WI38 (cell line): ENCODE measurements around the gene WNT6.
A peak's percentile ranks its signal among the peaks of the same experiment; 100 is the strongest.

Experiments
- H3K4me3 ChIP-seq: 2 replicates; pipeline ENCODE4 v1.5.1; 2011; ENCODE audit warnings: low read depth, mild to moderate bottlenecking, control low read depth, low read length
- CTCF ChIP-seq: IDR thresholded peaks from 2 replicates; pipeline ENCODE4 v1.5.1; 2012; ENCODE audit warnings: low read depth, mild to moderate bottlenecking, control low read depth, low read length

The WNT6 gene

GRCh38 chr2:218899147-218899546 is 39.5 kb downstream of the WNT6 start:
- H3K4me3 ChIP-seq = no peak overlapping the region
- no peak for TF ChIP-seq CTCF

GRCh38 chr2:218902427-218902826 is 42.8 kb downstream of the WNT6 start:
- no peak for TF ChIP-seq CTCF
- no peak overlapping the region for H3K4me3 ChIP-seq

GRCh38 chr2:218904176-218904575 is 44.6 kb downstream of the WNT6 start:
- TF ChIP-seq CTCF = no peak
- H3K4me3 ChIP-seq = no peak overlapping the region

- no peak for TF ChIP-seq CTCF
- H3K4me3 ChIP-seq = peak overlapping the region; percentile 49
These were observed 49.4 kb downstream of the WNT6 start for GRCh38 chr2:218908721-218909619.

GRCh38 chr2:218910741-218911140 is 51.1 kb downstream of the WNT6 start:
- no peak for TF ChIP-seq CTCF
- H3K4me3 ChIP-seq = no peak overlapping the region

- H3K4me3 ChIP-seq = no peak overlapping the region
- no peak for TF ChIP-seq CTCF
These were observed 60.9 kb downstream of the WNT6 start for GRCh38 chr2:218920504-218920903.
